ENCODE results near the gene ADGRF3.

The ADGRF3 gene

GRCh38 chr2:26351375-26352090 is 4.9 kb upstream of the ADGRF3 start:
- H4K20me1 ChIP-seq (ENCODE audit: insufficient read depth, low read length): peaks cover 15% of the 10 kb centered on the region; the same call in 1 of the 2 replicates
- no peak overlapping the region for H2AFZ ChIP-seq (ENCODE audit: low read length)
- H3K27me3 ChIP-seq (replicated peaks; ENCODE audit: insufficient read depth, low read length): no peaks in the 10 kb centered on the region
- peaks cover 100% of the 10 kb centered on the region for H3K79me2 ChIP-seq (ENCODE audit: low read length)
- H3K9me3 ChIP-seq (replicated peaks; ENCODE audit: insufficient read depth, low read length): no peaks in the 10 kb centered on the region
- TF ChIP-seq EZH2phosphoT487 (IDR thresholded peaks at IDR 0.05; ENCODE audit: low read length): no peak
- TF ChIP-seq, protein P1, sequence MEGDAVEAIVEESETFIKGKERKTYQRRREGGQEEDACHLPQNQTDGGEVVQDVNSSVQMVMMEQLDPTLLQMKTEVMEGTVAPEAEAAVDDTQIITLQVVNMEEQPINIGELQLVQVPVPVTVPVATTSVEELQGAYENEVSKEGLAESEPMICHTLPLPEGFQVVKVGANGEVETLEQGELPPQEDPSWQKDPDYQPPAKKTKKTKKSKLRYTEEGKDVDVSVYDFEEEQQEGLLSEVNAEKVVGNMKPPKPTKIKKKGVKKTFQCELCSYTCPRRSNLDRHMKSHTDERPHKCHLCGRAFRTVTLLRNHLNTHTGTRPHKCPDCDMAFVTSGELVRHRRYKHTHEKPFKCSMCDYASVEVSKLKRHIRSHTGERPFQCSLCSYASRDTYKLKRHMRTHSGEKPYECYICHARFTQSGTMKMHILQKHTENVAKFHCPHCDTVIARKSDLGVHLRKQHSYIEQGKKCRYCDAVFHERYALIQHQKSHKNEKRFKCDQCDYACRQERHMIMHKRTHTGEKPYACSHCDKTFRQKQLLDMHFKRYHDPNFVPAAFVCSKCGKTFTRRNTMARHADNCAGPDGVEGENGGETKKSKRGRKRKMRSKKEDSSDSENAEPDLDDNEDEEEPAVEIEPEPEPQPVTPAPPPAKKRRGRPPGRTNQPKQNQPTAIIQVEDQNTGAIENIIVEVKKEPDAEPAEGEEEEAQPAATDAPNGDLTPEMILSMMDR (IDR thresholded peaks at IDR 0.05; ENCODE audit: low read length): no peak
- TF ChIP-seq EZH2 (optimal IDR thresholded peaks at IDR 0.05; ENCODE audit: low read depth, low read length): no peak
- peaks cover 13% of the 10 kb centered on the region for H3K4me1 ChIP-seq (ENCODE audit: low read length)
- no peak overlapping the region for H3K27ac ChIP-seq (ENCODE audit: low read length)
- no peak overlapping the region for H3K4me3 ChIP-seq (ENCODE audit: low read length)
- H3K4me2 ChIP-seq (ENCODE audit: low read depth, low read length): no peak overlapping the region
- no peaks in the 10 kb centered on the region for H3K9me2 ChIP-seq (replicated peaks; ENCODE audit: insufficient read depth, low read length)
- no peak overlapping the region for H3K9ac ChIP-seq (ENCODE audit: low read length)
- 0 out of 2 replicates have a peak, but pooled peaks cover 5% of the 10 kb centered on the region for H3F3A ChIP-seq (ENCODE audit: insufficient read depth, low read length)
- no peaks in the 10 kb centered on the region; the same call in 1 of the 2 replicates for H3K36me3 ChIP-seq (replicated peaks; ENCODE audit: insufficient read depth, low read length)
- DNase-seq: no peak

DNA sequence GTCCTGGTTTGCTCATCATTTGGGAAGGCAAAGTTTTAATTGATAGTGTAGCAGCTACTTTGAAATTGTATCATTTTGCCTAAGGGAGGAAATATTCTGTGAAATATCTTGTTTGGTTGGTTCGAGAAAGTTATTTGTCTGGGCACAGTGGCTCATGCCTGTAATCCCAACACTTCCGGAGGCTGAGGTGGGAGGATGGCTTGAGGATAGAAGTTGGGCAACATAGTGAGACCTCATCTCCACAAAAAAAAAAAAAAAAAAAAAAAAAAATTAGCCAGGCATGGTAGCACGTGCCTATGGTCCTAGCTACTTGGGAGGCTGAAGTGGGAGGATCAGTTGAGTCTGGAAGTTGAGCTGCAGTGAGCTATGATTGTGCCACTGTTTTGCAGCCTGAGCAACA is 3.1 kb upstream of the ADGRF3 start:
- Histone ChIP-seq H3K4me2 (ENCODE audit: low read depth, low read length) (no peak overlapping the region), H3K9ac (ENCODE audit: low read length) (no peak overlapping the region), H3K27ac (ENCODE audit: low read length) (no peak overlapping the region), H3K9me3 (replicated peaks; ENCODE audit: insufficient read depth, low read length) (no peaks in the 10 kb centered on the region), H3K27me3 (replicated peaks; ENCODE audit: insufficient read depth, low read length) (no peaks in the 10 kb centered on the region), H3K9me2 (replicated peaks; ENCODE audit: insufficient read depth, low read length) (no peaks in the 10 kb centered on the region), H2AFZ (ENCODE audit: low read length) (no peak overlapping the region), H3K79me2 (ENCODE audit: low read length) (peaks cover 96% of the 10 kb centered on the region), H3K36me3 (replicated peaks; ENCODE audit: insufficient read depth, low read length) (no peaks in the 10 kb centered on the region; the same call in 1 of the 2 replicates), H4K20me1 (ENCODE audit: insufficient read depth, low read length) (peaks cover 3% of the 10 kb centered on the region; the same call in 1 of the 2 replicates), H3F3A (ENCODE audit: insufficient read depth, low read length) (peaks cover 11% of the 10 kb centered on the region), H3K4me1 (ENCODE audit: low read length) (peaks cover 14% of the 10 kb centered on the region), H3K4me3 (ENCODE audit: low read length) (no peak overlapping the region)
- no peak for TF ChIP-seq EZH2phosphoT487 (IDR thresholded peaks at IDR 0.05; ENCODE audit: low read length)
- TF ChIP-seq, protein P1 (IDR thresholded peaks at IDR 0.05; ENCODE audit: low read length): no peak
- no peak for TF ChIP-seq EZH2 (optimal IDR thresholded peaks at IDR 0.05; ENCODE audit: low read depth, low read length)
- no peak for DNase-seq

GRCh38 chr2:26347286-26347865 is 787 bp upstream of the ADGRF3 start:
- peak overlapping the region; percentile 79 for H3K4me3 ChIP-seq (ENCODE audit: low read length)
- peaks cover 19% of the 10 kb centered on the region for H3K4me1 ChIP-seq (ENCODE audit: low read length)
- peak overlapping the region; percentile 90 for H3K9ac ChIP-seq (ENCODE audit: low read length)
- H4K20me1 ChIP-seq (ENCODE audit: insufficient read depth, low read length): no peaks in the 10 kb centered on the region; the same call in 1 of the 2 replicates
- no peak for TF ChIP-seq EZH2phosphoT487 (IDR thresholded peaks at IDR 0.05; ENCODE audit: low read length)
- no peak for TF ChIP-seq EZH2 (optimal IDR thresholded peaks at IDR 0.05; ENCODE audit: low read depth, low read length)
- TF ChIP-seq, protein P1 (IDR thresholded peaks at IDR 0.05; ENCODE audit: low read length): no peak
- H3F3A ChIP-seq (ENCODE audit: insufficient read depth, low read length): peaks cover 11% of the 10 kb centered on the region
- no peaks in the 10 kb centered on the region for H3K9me3 ChIP-seq (replicated peaks; ENCODE audit: insufficient read depth, low read length)
- H3K36me3 ChIP-seq (replicated peaks; ENCODE audit: insufficient read depth, low read length): no peaks in the 10 kb centered on the region; the same call in 1 of the 2 replicates
- no peaks in the 10 kb centered on the region for H3K27me3 ChIP-seq (replicated peaks; ENCODE audit: insufficient read depth, low read length)
- H2AFZ ChIP-seq (ENCODE audit: low read length): no peak overlapping the region
- peaks cover 86% of the 10 kb centered on the region for H3K79me2 ChIP-seq (ENCODE audit: low read length)
- H3K27ac ChIP-seq (ENCODE audit: low read length): peak overlapping the region; percentile 84; the same call in 1 of the 2 replicates
- H3K9me2 ChIP-seq (replicated peaks; ENCODE audit: insufficient read depth, low read length): no peaks in the 10 kb centered on the region
- DNase-seq: no peak
- H3K4me2 ChIP-seq (ENCODE audit: low read depth, low read length): peak overlapping the region; percentile 93
